ENCODE results near the gene WSCD1.
A peak's percentile ranks its signal among the peaks of the same experiment; 100 is the strongest.

The WSCD1 gene

DNA sequence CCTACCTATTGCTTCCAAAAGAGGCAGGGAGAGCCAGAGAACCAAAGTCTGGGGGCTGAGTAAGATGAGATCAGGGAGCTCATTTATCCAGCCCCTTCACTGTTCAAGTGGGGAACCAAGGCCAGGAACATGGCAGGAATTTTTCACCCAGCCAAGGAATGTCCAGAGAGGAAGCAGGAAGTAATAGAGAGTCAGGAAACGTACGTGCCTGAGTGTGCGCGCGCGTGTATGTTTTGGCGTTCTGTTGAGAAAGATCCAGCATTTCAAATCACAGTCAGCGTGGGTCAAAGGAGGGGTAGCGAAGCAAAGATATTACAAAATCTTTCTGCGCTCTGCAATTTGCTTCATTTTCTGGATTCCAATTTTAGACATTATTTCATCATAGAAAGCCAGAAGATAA is 41.9 kb upstream of the WSCD1 start:
- H3K4me3 ChIP-seq (ENCODE audit: low read depth, low read length) = no peak overlapping the region
- no peak for DNase-seq (ENCODE audit: low read depth)
- TF ChIP-seq, protein P1, sequence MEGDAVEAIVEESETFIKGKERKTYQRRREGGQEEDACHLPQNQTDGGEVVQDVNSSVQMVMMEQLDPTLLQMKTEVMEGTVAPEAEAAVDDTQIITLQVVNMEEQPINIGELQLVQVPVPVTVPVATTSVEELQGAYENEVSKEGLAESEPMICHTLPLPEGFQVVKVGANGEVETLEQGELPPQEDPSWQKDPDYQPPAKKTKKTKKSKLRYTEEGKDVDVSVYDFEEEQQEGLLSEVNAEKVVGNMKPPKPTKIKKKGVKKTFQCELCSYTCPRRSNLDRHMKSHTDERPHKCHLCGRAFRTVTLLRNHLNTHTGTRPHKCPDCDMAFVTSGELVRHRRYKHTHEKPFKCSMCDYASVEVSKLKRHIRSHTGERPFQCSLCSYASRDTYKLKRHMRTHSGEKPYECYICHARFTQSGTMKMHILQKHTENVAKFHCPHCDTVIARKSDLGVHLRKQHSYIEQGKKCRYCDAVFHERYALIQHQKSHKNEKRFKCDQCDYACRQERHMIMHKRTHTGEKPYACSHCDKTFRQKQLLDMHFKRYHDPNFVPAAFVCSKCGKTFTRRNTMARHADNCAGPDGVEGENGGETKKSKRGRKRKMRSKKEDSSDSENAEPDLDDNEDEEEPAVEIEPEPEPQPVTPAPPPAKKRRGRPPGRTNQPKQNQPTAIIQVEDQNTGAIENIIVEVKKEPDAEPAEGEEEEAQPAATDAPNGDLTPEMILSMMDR (conservative IDR thresholded peaks at IDR 0.05; ENCODE audit: low read depth, low read length) = no peak

GRCh38 chr17:6035801-6036394 is 34.3 kb upstream of the WSCD1 start:
- no peak overlapping the region for H3K4me3 ChIP-seq (ENCODE audit: low read depth, low read length)
- peak; percentile 5 for DNase-seq (ENCODE audit: low read depth)
- TF ChIP-seq, protein P1 (conservative IDR thresholded peaks at IDR 0.05; ENCODE audit: low read depth, low read length) = no peak

- TF ChIP-seq, protein P1 (conservative IDR thresholded peaks at IDR 0.05; ENCODE audit: low read depth, low read length) = no peak
- no peak overlapping the region for H3K4me3 ChIP-seq (ENCODE audit: low read depth, low read length)
- DNase-seq (ENCODE audit: low read depth) = peak; percentile 15
These were observed 29.7 kb upstream of the WSCD1 start for GRCh38 chr17:6040504-6040903.

- no peak overlapping the region for H3K4me3 ChIP-seq (ENCODE audit: low read depth, low read length)
- TF ChIP-seq, protein P1 (conservative IDR thresholded peaks at IDR 0.05; ENCODE audit: low read depth, low read length) = no peak
- peak; percentile 2 for DNase-seq (ENCODE audit: low read depth)
These were observed 28.9 kb upstream of the WSCD1 start for GRCh38 chr17:6041246-6041645.

DNA sequence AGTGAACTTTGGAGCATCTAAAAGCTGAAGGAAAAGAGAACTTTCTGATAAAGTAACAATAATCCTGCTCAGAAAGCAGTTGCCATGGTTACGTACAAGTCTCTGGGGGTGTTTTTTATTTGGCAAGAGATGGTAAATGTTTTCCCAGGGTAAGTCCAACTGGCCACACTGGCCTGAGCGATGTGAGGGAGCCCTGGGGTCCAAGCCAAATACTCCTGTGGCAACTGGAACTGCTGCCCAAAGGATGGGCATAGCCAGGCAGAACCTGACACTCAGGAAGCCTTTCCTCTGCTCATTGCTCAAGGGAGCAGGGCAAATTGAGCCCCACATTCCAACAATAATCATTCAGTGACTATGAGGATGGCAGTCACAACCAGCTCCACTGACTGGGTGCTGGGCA is 26.8 kb upstream of the WSCD1 start:
- DNase-seq (ENCODE audit: low read depth) = no peak
- no peak overlapping the region for H3K4me3 ChIP-seq (ENCODE audit: low read depth, low read length)
- TF ChIP-seq, protein P1 (conservative IDR thresholded peaks at IDR 0.05; ENCODE audit: low read depth, low read length) = no peak

- no peak overlapping the region for H3K4me3 ChIP-seq (ENCODE audit: low read depth, low read length)
- no peak for DNase-seq (ENCODE audit: low read depth)
- TF ChIP-seq, protein P1 (conservative IDR thresholded peaks at IDR 0.05; ENCODE audit: low read depth, low read length) = no peak
These were observed 25.9 kb upstream of the WSCD1 start for GRCh38 chr17:6044261-6044660.

- DNase-seq (ENCODE audit: low read depth) = no peak
- no peak overlapping the region for H3K4me3 ChIP-seq (ENCODE audit: low read depth, low read length)
- TF ChIP-seq, protein P1 (conservative IDR thresholded peaks at IDR 0.05; ENCODE audit: low read depth, low read length) = peak; percentile 37
These were observed 24.4 kb upstream of the WSCD1 start for GRCh38 chr17:6045621-6046357.
